Tibial nerve (tissue), 4 donors: ENCODE measurements around the gene ADCY4.

Experiments used
- CTCF ChIP-seq, 5 experiments: fragments of 200-600 bp in 3 of 5; fragments of 450-650 bp in 2 of 5; sonication (generic) in 3 of 5; IDR thresholded peaks; one replicate each; pipeline ENCODE4 v1.5.1; 2016 to 2019; ENCODE audit warnings: antibody characterized with exemption in 5 of 5, mild to moderate bottlenecking in 3 of 5, moderate library complexity in 2 of 5
- EP300 ChIP-seq, 2 donors: sonication (generic); formaldehyde crosslinking; IDR thresholded peaks; one replicate each; pipeline ENCODE4 v1.6.1; 2017; ENCODE audit warnings: antibody characterized with exemption in 2 of 2, mild to moderate bottlenecking in 1 of 2
- POLR2A ChIP-seq, 2 donors: fragments of 450-650 bp; IDR thresholded peaks; one replicate each; pipeline ENCODE4 v1.6.1; 2017; ENCODE audit warnings: antibody characterized with exemption in 2 of 2, mild to moderate bottlenecking in 2 of 2, moderate library complexity in 2 of 2

- no peak for TF ChIP-seq POLR2A (IDR thresholded peaks at IDR 0.05)
- no peak for TF ChIP-seq CTCF (IDR thresholded peaks at IDR 0.05)
- TF ChIP-seq EP300 (IDR thresholded peaks at IDR 0.05): peak in 1 of 2 donors; percentile 45
Measured at GRCh38 chr14:24277606-24278321, 57.1 kb downstream of the ADCY4 start.
